GM18498 (cell line): ENCODE results near the gene SHROOM2.

Experiments used
- ATAC-seq: cut with Tn5 transposase; IDR thresholded peaks from one replicate; pipeline ENCODE4 v1.9.1; 2021; ENCODE audit warnings: mild to moderate bottlenecking, moderate library complexity; ENCODE audit not compliant: unreplicated experiment

The SHROOM2 gene

GRCh38 chrX:9937761-9938160 lies 151.5 kb downstream of the SHROOM2 start:
- no peak for ATAC-seq

- ATAC-seq = no peak
These were observed 152.3 kb downstream of the SHROOM2 start for GRCh38 chrX:9938516-9938915.

GRCh38 chrX:9940421-9940820 lies 154.2 kb downstream of the SHROOM2 start:
- no peak for ATAC-seq

- peak; percentile 93 for ATAC-seq
These were observed 155.9 kb downstream of the SHROOM2 start for GRCh38 chrX:9942086-9942485.

GRCh38 chrX:9943420-9943819 lies 157.2 kb downstream of the SHROOM2 start:
- ATAC-seq = no peak

- no peak for ATAC-seq
These were observed 161.0 kb downstream of the SHROOM2 start for GRCh38 chrX:9947131-9947794.

- ATAC-seq = no peak
These were observed 162.2 kb downstream of the SHROOM2 start for GRCh38 chrX:9948406-9948805.

GRCh38 chrX:9952300-9952699 lies 166.1 kb downstream of the SHROOM2 start:
- no peak for ATAC-seq

GRCh38 chrX:9953396-9953795 lies 167.2 kb downstream of the SHROOM2 start:
- ATAC-seq = no peak

- ATAC-seq = no peak
These were observed 169.3 kb downstream of the SHROOM2 start for GRCh38 chrX:9955506-9955905.

- ATAC-seq = no peak
These were observed 171.5 kb downstream of the SHROOM2 start for GRCh38 chrX:9957743-9958142.

GRCh38 chrX:9958183-9958582 lies 172.0 kb downstream of the SHROOM2 start:
- no peak for ATAC-seq

GRCh38 chrX:9961750-9962149 lies 175.5 kb downstream of the SHROOM2 start:
- ATAC-seq = no peak

GRCh38 chrX:9966775-9967408 lies 180.7 kb downstream of the SHROOM2 start, which contains the start of gene CLDN34:
CLDN34 (plus strand) TSS chrX:9967358; CDS start chrX:9967358, 0 bp downstream.
- no peak for ATAC-seq

- no peak for ATAC-seq
These were observed 191.4 kb downstream of the SHROOM2 start for GRCh38 chrX:9977635-9978034.

- ATAC-seq = no peak
These were observed 194.2 kb downstream of the SHROOM2 start for GRCh38 chrX:9980401-9980800.

GRCh38 chrX:9980927-9981326 lies 194.7 kb downstream of the SHROOM2 start:
- no peak for ATAC-seq

- ATAC-seq = no peak
These were observed 197.2 kb downstream of the SHROOM2 start for GRCh38 chrX:9983441-9983840.

- ATAC-seq = no peak
These were observed 197.6 kb downstream of the SHROOM2 start for GRCh38 chrX:9983846-9984245.

- no peak for ATAC-seq
These were observed 202.5 kb downstream of the SHROOM2 start for GRCh38 chrX:9988762-9989161.

- no peak for ATAC-seq
These were observed 205.8 kb downstream of the SHROOM2 start for GRCh38 chrX:9992061-9992460.

GRCh38 chrX:9992724-9993123 lies 206.5 kb downstream of the SHROOM2 start:
- no peak for ATAC-seq
